ENCODE data around the gene PTCH1.

- TF ChIP-seq CTCF (IDR thresholded peaks at IDR 0.05; ENCODE audit: borderline replicate concordance, extremely low read depth, low read length, poor library complexity, severe bottlenecking) (no peak), EZH2 (IDR thresholded peaks at IDR 0.05; ENCODE audit: borderline replicate concordance, low read depth, low read length, severe bottlenecking) (no peak)
These were observed 90.7 kb downstream of the PTCH1 start for GRCh38 chr9:95425910-95426551.
